ENCODE results near the gene SLC5A4.

The SLC5A4 gene

DNA sequence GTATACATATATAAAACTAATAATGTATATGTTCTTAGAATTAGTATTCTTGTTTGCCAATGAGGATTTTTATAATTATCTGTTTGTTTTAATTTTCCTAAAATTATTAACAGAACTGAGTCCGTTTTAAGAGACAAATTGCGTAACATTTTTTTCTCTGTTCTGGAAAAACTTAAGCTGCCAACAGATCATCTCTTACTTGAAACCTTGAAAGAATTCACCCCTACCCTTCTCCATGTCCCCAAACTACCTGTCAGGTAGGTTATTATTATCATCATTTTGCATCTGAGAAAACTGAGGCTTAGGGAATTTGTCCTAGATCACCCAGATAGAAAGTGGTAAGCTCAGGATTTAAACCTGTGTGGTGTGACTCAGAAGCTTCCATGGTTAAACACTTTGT lies 14.7 kb downstream of the SLC5A4 start:
- DNase-seq (ENCODE audit: extremely low spot score), result no peak
- CTCF ChIA-PET, result no interaction called here
- TF ChIP-seq, protein P1, sequence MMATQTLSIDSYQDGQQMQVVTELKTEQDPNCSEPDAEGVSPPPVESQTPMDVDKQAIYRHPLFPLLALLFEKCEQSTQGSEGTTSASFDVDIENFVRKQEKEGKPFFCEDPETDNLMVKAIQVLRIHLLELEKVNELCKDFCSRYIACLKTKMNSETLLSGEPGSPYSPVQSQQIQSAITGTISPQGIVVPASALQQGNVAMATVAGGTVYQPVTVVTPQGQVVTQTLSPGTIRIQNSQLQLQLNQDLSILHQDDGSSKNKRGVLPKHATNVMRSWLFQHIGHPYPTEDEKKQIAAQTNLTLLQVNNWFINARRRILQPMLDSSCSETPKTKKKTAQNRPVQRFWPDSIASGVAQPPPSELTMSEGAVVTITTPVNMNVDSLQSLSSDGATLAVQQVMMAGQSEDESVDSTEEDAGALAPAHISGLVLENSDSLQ (IDR thresholded peaks at IDR 0.05), result no peak
- TF ChIP-seq BHLHE40 (IDR thresholded peaks at IDR 0.05; ENCODE audit: borderline replicate concordance), result no peak
- no peak for TF ChIP-seq FOXA1 (IDR thresholded peaks at IDR 0.05)
- no peak for TF ChIP-seq LEF1 (IDR thresholded peaks at IDR 0.05; ENCODE audit: borderline replicate concordance)
- no peak for TF ChIP-seq TARDBP (IDR thresholded peaks at IDR 0.05)
- no peak for TF ChIP-seq L3MBTL2 (conservative IDR thresholded peaks at IDR 0.05)
- TF ChIP-seq FOXK2 (IDR thresholded peaks at IDR 0.05), result no peak
- no peak for TF ChIP-seq HDGF (IDR thresholded peaks at IDR 0.05; ENCODE audit: borderline replicate concordance)
- no peak for TF ChIP-seq SUZ12 (IDR thresholded peaks at IDR 0.05)
- no peak for TF ChIP-seq ARNT (IDR thresholded peaks at IDR 0.05)
- TF ChIP-seq ELF4 (IDR thresholded peaks at IDR 0.05), result no peak
- no peak for TF ChIP-seq CTBP1 (IDR thresholded peaks at IDR 0.05; ENCODE audit: borderline replicate concordance)
- TF ChIP-seq FOXM1 (IDR thresholded peaks at IDR 0.05; ENCODE audit: borderline replicate concordance), result no peak
- TF ChIP-seq ZNF384 (IDR thresholded peaks at IDR 0.05), result no peak
- no peak for TF ChIP-seq SP1 (IDR thresholded peaks at IDR 0.05)
- POLR2A ChIA-PET, result no interaction called here

- DNase-seq (ENCODE audit: extremely low spot score), result no peak
- TF ChIP-seq TARDBP (IDR thresholded peaks at IDR 0.05) (no peak), FOXA1 (IDR thresholded peaks at IDR 0.05) (no peak), FOXK2 (IDR thresholded peaks at IDR 0.05) (no peak), BHLHE40 (IDR thresholded peaks at IDR 0.05; ENCODE audit: borderline replicate concordance) (no peak), SP1 (IDR thresholded peaks at IDR 0.05) (no peak), NFRKB (IDR thresholded peaks at IDR 0.05) (no peak), LEF1 (IDR thresholded peaks at IDR 0.05; ENCODE audit: borderline replicate concordance) (no peak), ARNT (IDR thresholded peaks at IDR 0.05) (no peak), SUZ12 (IDR thresholded peaks at IDR 0.05) (no peak), HDGF (IDR thresholded peaks at IDR 0.05; ENCODE audit: borderline replicate concordance) (no peak), L3MBTL2 (conservative IDR thresholded peaks at IDR 0.05) (no peak), ZNF384 (IDR thresholded peaks at IDR 0.05) (no peak), CTBP1 (IDR thresholded peaks at IDR 0.05; ENCODE audit: borderline replicate concordance) (no peak), ELF4 (IDR thresholded peaks at IDR 0.05) (no peak), FOXM1 (IDR thresholded peaks at IDR 0.05; ENCODE audit: borderline replicate concordance) (no peak)
- TF ChIP-seq, protein P1 (IDR thresholded peaks at IDR 0.05), result no peak
- ChIA-PET CTCF (interaction anchor here (0.6 to 1.1 kb wide), 3 partner anchors 15 to 211 kb away, joined by 3 to 4 read pairs (median 3); no protein-coding TSS in a partner anchor), POLR2A (no interaction called here)
Measured at GRCh38 chr22:32237906-32238305, 17.2 kb downstream of the SLC5A4 start.

DNA sequence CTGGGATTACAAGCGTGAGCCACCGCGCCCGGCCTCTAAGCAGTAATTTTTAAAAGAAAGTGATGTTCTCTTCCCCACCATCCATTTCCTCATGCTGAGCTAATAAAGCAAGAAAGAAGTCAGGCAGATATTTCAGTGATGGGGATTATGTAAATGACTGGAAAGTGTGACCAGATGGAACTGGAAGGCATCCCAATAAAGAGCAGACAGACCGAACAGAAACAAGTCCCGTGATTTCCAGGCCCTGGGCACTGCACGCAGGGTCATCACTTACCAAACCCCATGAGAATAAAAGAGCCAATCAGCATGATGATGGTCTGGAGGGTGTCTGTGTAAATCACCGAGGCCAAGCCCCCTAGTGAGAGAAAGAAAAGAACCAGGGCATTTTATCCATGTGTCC lies 18.2 kb downstream of the SLC5A4 start:
- POLR2A ChIA-PET, result no interaction called here
- DNase-seq (ENCODE audit: extremely low spot score), result no peak
- TF ChIP-seq ARNT (IDR thresholded peaks at IDR 0.05), result no peak
- CTCF ChIA-PET, result interaction anchor here (0.7 kb wide), 1 partner anchor 13 kb away, joined by 5 read pairs; no protein-coding TSS in a partner anchor

- no peak for TF ChIP-seq LEF1 (IDR thresholded peaks at IDR 0.05; ENCODE audit: borderline replicate concordance)
- no peak for TF ChIP-seq FOXA1 (IDR thresholded peaks at IDR 0.05)
- no peak for TF ChIP-seq TARDBP (IDR thresholded peaks at IDR 0.05)
- TF ChIP-seq, protein P1 (IDR thresholded peaks at IDR 0.05), result no peak
- TF ChIP-seq HDGF (IDR thresholded peaks at IDR 0.05; ENCODE audit: borderline replicate concordance), result no peak
- TF ChIP-seq FOXM1 (IDR thresholded peaks at IDR 0.05; ENCODE audit: borderline replicate concordance), result no peak
- TF ChIP-seq BHLHE40 (IDR thresholded peaks at IDR 0.05; ENCODE audit: borderline replicate concordance), result no peak
- TF ChIP-seq NFRKB (IDR thresholded peaks at IDR 0.05), result no peak
- no peak for TF ChIP-seq L3MBTL2 (conservative IDR thresholded peaks at IDR 0.05)
- TF ChIP-seq ARNT (IDR thresholded peaks at IDR 0.05), result no peak
- no peak for TF ChIP-seq SP1 (IDR thresholded peaks at IDR 0.05)
- TF ChIP-seq SUZ12 (IDR thresholded peaks at IDR 0.05), result no peak
- TF ChIP-seq ELF4 (IDR thresholded peaks at IDR 0.05), result no peak
- TF ChIP-seq FOXK2 (IDR thresholded peaks at IDR 0.05), result no peak
- TF ChIP-seq CTBP1 (IDR thresholded peaks at IDR 0.05; ENCODE audit: borderline replicate concordance), result no peak
- TF ChIP-seq ZNF384 (IDR thresholded peaks at IDR 0.05), result no peak
- ChIA-PET POLR2A (no interaction called here), CTCF (interaction anchor here (1.0 to 1.1 kb wide), 2 partner anchors 31 to 263 kb away, joined by 3 to 4 read pairs; no protein-coding TSS in a partner anchor)
- DNase-seq (ENCODE audit: extremely low spot score), result no peak
Measured at GRCh38 chr22:32233091-32233490, 22.1 kb downstream of the SLC5A4 start.

- ChIA-PET CTCF (no interaction called here), POLR2A (no interaction called here)
- TF ChIP-seq FOXA1 (IDR thresholded peaks at IDR 0.05) (no peak), ZNF384 (IDR thresholded peaks at IDR 0.05) (no peak), SP1 (IDR thresholded peaks at IDR 0.05) (no peak), ELF4 (IDR thresholded peaks at IDR 0.05) (no peak), TARDBP (IDR thresholded peaks at IDR 0.05) (no peak), FOXM1 (IDR thresholded peaks at IDR 0.05; ENCODE audit: borderline replicate concordance) (no peak), SUZ12 (IDR thresholded peaks at IDR 0.05) (no peak), FOXK2 (IDR thresholded peaks at IDR 0.05) (no peak), NFRKB (IDR thresholded peaks at IDR 0.05) (no peak), BHLHE40 (IDR thresholded peaks at IDR 0.05; ENCODE audit: borderline replicate concordance) (no peak), HDGF (IDR thresholded peaks at IDR 0.05; ENCODE audit: borderline replicate concordance) (no peak)
- TF ChIP-seq, protein P1 (IDR thresholded peaks at IDR 0.05), result no peak
- no peak for DNase-seq (ENCODE audit: extremely low spot score)
Measured at GRCh38 chr22:32232191-32232830, 22.8 kb downstream of the SLC5A4 start.
